Gastrocnemius medialis (tissue), 4 donors: ENCODE data around the gene HSPB7.

Experiments used
- CTCF ChIP-seq, 5 experiments: fragments of 450-650 bp in 3 of 5; fragments of 200-600 bp in 2 of 5; sonication (generic) in 2 of 5; IDR thresholded peaks in 4 of 5; conservative IDR thresholded peaks in 1 of 5; 1 replicate in 4 of 5; 2 replicates in 1 of 5; pipeline ENCODE4 v1.5.1; 2016 to 2019; ENCODE audit warnings: antibody characterized with exemption in 5 of 5, mild to moderate bottlenecking in 3 of 5, moderate library complexity in 3 of 5
- POLR2A ChIP-seq, 2 donors: fragments of 450-650 bp; IDR thresholded peaks; one replicate each; pipeline ENCODE4 v1.6.1; 2017; ENCODE audit warnings: antibody characterized with exemption in 2 of 2, mild to moderate bottlenecking in 2 of 2, moderate library complexity in 2 of 2

DNA sequence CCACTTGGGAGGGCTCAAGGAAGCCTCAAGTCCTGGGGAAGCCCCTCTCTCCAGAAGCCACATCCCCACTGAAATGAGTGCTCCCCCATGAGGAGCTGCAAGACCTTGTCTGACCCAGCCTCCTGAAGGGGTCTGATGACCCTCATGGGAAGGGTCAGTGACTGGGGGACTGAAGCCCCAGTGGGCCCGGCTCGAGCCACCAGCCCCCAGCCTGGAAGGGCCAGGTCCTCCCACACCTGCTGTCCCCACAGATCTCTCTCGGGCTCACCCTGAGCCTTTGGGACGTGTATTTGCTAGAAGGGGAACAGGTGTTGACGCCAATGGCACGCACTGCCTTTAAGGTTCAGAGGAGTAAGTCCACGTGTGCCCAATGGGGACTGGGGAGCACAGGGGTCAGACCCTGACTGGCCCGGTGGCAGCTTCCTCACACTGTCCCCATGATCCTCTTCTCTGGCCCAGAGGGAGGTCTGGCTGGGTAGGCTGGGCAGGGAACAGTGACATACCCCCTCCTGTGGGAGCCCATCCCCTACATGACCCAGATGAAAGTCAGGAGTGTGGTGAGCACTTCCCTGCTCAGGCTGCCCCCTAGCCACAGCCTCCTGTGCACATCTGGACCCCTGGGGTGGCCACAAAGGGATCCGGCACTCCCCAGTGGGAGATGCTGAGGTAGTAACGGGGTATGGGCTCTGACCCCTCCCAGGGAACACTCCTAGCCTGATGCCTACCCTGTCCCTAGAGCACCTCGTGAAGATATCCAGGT, 26.2 kb downstream of the HSPB7 start:
- TF ChIP-seq CTCF (IDR thresholded peaks at IDR 0.05 in 4 of 5, conservative IDR thresholded peaks at IDR 0.05 in 1 of 5), result no peak
- TF ChIP-seq POLR2A (IDR thresholded peaks at IDR 0.05), result no peak
